ENCODE data around the gene TCF12.

Gene TCF12

GRCh38 chr15:57122080-57122840 lies 203.8 kb downstream of the TCF12 start:
- TF ChIP-seq CTCF (IDR thresholded peaks at IDR 0.05; ENCODE audit: low read depth, low read length, missing control alignments) = no peak
- DNase-seq (ENCODE audit: extremely low read depth, low read depth) = no peak
- H3K4me3 ChIP-seq (replicated peaks; ENCODE audit: low read depth, low read length) = no peak overlapping the region

- TF ChIP-seq CTCF (IDR thresholded peaks at IDR 0.05; ENCODE audit: low read depth, low read length, missing control alignments) = no peak
Observed at GRCh38 chr15:57124036-57124435, 205.6 kb downstream of the TCF12 start.

GRCh38 chr15:57129064-57129463 lies 210.6 kb downstream of the TCF12 start:
- no peak for TF ChIP-seq CTCF (IDR thresholded peaks at IDR 0.05; ENCODE audit: low read depth, low read length, missing control alignments)
- no peak overlapping the region for H3K4me3 ChIP-seq (replicated peaks; ENCODE audit: low read depth, low read length)
- DNase-seq (ENCODE audit: extremely low read depth, low read depth) = no peak

More at GRCh38 chr15:57124036-57124435, 205.6 kb downstream of the TCF12 start:
- no peak for DNase-seq (ENCODE audit: extremely low read depth, low read depth)
- H3K4me3 ChIP-seq (replicated peaks; ENCODE audit: low read depth, low read length) = no peak overlapping the region

- TF ChIP-seq CTCF (IDR thresholded peaks at IDR 0.05; ENCODE audit: low read depth, low read length, missing control alignments) = no peak
- no peak for DNase-seq (ENCODE audit: extremely low read depth, low read depth)
- H3K4me3 ChIP-seq (replicated peaks; ENCODE audit: low read depth, low read length) = no peak overlapping the region
Observed at GRCh38 chr15:57130956-57131355, 212.5 kb downstream of the TCF12 start.

- H3K4me3 ChIP-seq (replicated peaks; ENCODE audit: low read depth, low read length) = no peak overlapping the region
- DNase-seq (ENCODE audit: extremely low read depth, low read depth) = peak; percentile 60
- TF ChIP-seq CTCF (IDR thresholded peaks at IDR 0.05; ENCODE audit: low read depth, low read length, missing control alignments) = no peak
Observed at GRCh38 chr15:57133127-57133968, 214.9 kb downstream of the TCF12 start.

- TF ChIP-seq CTCF (IDR thresholded peaks at IDR 0.05; ENCODE audit: low read depth, low read length, missing control alignments) = no peak
- no peak for DNase-seq (ENCODE audit: extremely low read depth, low read depth)
- no peak overlapping the region for H3K4me3 ChIP-seq (replicated peaks; ENCODE audit: low read depth, low read length)
Observed at GRCh38 chr15:57134071-57134605, 215.7 kb downstream of the TCF12 start.

Data from HFF-Myc (cell line).